ENCODE data around the gene CXCL12. TPM values are rescaled to one million over a fixed set of nuclear protein-coding genes. Genes with fewer than 3 reads are reported as not detected.
A peak's percentile ranks its signal among the peaks of the same experiment; 100 is the strongest.

CXCL12 gene
- total and polyA plus RNA-seq, 4 donors = 23.8 to 66.3 (median 41.8) TPM

GRCh38 chr10:44395396-44395795 is 10.5 kb upstream of the CXCL12 start (continued):
- TF ChIP-seq, protein P1, sequence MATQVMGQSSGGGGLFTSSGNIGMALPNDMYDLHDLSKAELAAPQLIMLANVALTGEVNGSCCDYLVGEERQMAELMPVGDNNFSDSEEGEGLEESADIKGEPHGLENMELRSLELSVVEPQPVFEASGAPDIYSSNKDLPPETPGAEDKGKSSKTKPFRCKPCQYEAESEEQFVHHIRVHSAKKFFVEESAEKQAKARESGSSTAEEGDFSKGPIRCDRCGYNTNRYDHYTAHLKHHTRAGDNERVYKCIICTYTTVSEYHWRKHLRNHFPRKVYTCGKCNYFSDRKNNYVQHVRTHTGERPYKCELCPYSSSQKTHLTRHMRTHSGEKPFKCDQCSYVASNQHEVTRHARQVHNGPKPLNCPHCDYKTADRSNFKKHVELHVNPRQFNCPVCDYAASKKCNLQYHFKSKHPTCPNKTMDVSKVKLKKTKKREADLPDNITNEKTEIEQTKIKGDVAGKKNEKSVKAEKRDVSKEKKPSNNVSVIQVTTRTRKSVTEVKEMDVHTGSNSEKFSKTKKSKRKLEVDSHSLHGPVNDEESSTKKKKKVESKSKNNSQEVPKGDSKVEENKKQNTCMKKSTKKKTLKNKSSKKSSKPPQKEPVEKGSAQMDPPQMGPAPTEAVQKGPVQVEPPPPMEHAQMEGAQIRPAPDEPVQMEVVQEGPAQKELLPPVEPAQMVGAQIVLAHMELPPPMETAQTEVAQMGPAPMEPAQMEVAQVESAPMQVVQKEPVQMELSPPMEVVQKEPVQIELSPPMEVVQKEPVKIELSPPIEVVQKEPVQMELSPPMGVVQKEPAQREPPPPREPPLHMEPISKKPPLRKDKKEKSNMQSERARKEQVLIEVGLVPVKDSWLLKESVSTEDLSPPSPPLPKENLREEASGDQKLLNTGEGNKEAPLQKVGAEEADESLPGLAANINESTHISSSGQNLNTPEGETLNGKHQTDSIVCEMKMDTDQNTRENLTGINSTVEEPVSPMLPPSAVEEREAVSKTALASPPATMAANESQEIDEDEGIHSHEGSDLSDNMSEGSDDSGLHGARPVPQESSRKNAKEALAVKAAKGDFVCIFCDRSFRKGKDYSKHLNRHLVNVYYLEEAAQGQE (IDR thresholded peaks at IDR 0.05) = no peak

GRCh38 chr10:44394696-44395381 is 9.9 kb upstream of the CXCL12 start:
- 92% methylated on average over 4 of the region's 4 CpGs for WGBS
- TF ChIP-seq RXRA (IDR thresholded peaks at IDR 0.05) (no peak), TAF1 (conservative IDR thresholded peaks at IDR 0.05) (no peak), ATF3 (IDR thresholded peaks at IDR 0.05) (no peak), FOXA2 (IDR thresholded peaks at IDR 0.05) (no peak), NR2F2 (IDR thresholded peaks at IDR 0.05) (no peak), HNF4G (IDR thresholded peaks at IDR 0.05) (no peak), FOXA1 (IDR thresholded peaks at IDR 0.05) (no peak), HNF4A (conservative IDR thresholded peaks at IDR 0.05) (no peak), GABPA (IDR thresholded peaks at IDR 0.05 in 1 of 2, conservative IDR thresholded peaks at IDR 0.05 in 1 of 2) (no peak), JUND (IDR thresholded peaks at IDR 0.05) (no peak), YY1 (IDR thresholded peaks at IDR 0.05) (no peak)
- TF ChIP-seq, protein P2, sequence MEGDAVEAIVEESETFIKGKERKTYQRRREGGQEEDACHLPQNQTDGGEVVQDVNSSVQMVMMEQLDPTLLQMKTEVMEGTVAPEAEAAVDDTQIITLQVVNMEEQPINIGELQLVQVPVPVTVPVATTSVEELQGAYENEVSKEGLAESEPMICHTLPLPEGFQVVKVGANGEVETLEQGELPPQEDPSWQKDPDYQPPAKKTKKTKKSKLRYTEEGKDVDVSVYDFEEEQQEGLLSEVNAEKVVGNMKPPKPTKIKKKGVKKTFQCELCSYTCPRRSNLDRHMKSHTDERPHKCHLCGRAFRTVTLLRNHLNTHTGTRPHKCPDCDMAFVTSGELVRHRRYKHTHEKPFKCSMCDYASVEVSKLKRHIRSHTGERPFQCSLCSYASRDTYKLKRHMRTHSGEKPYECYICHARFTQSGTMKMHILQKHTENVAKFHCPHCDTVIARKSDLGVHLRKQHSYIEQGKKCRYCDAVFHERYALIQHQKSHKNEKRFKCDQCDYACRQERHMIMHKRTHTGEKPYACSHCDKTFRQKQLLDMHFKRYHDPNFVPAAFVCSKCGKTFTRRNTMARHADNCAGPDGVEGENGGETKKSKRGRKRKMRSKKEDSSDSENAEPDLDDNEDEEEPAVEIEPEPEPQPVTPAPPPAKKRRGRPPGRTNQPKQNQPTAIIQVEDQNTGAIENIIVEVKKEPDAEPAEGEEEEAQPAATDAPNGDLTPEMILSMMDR (IDR thresholded peaks at IDR 0.05; ENCODE audit: low read depth, low read length, missing input control) = no peak
- TF ChIP-seq, protein P1 (IDR thresholded peaks at IDR 0.05) = no peak
- TF ChIP-seq, protein P3, sequence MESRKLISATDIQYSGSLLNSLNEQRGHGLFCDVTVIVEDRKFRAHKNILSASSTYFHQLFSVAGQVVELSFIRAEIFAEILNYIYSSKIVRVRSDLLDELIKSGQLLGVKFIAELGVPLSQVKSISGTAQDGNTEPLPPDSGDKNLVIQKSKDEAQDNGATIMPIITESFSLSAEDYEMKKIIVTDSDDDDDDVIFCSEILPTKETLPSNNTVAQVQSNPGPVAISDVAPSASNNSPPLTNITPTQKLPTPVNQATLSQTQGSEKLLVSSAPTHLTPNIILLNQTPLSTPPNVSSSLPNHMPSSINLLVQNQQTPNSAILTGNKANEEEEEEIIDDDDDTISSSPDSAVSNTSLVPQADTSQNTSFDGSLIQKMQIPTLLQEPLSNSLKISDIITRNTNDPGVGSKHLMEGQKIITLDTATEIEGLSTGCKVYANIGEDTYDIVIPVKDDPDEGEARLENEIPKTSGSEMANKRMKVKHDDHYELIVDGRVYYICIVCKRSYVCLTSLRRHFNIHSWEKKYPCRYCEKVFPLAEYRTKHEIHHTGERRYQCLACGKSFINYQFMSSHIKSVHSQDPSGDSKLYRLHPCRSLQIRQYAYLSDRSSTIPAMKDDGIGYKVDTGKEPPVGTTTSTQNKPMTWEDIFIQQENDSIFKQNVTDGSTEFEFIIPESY (IDR thresholded peaks at IDR 0.05) = no peak
- Histone ChIP-seq H3K9ac (ENCODE audit: low read depth in 1 of 2, low read length in 2 of 2) (no peak overlapping the region), H3K36me3 (ENCODE audit: control insufficient read depth in 4 of 4, insufficient read depth in 3 of 4, low read depth in 1 of 4, low read length in 3 of 4) (no peaks in the 10 kb centered on the region), H3K9me3 (ENCODE audit: control insufficient read depth in 4 of 4, low read length in 3 of 4) (no peaks in the 10 kb centered on the region), H3K4me3 (ENCODE audit: low read depth in 1 of 3, low read length in 3 of 3) (no peak overlapping the region), H3K4me1 (ENCODE audit: control insufficient read depth in 4 of 4, insufficient read depth in 4 of 4, low read length in 3 of 4) (peaks cover 0 to 12% (median 11%) of the 10 kb centered on the region in 4 donors), H3K27ac (ENCODE audit: low read depth in 1 of 2, low read length in 2 of 2) (no peak overlapping the region), H3K27me3 (ENCODE audit: control insufficient read depth in 4 of 4, insufficient read depth in 4 of 4, low read length in 3 of 4) (no peaks in the 10 kb centered on the region)
- peak; percentile 19 for DNase-seq (ENCODE audit: low spot score)
